ENCODE data around the gene TEX54.
"Not testable (repeated sequence)": the region's sequence is repeated elsewhere in the genome, so short reads cannot be mapped to it uniquely, and the experiment has no call there.

TEX54 gene

GRCh38 chr11:62832336-62833234 is at the start of gene TEX54:
TSS of gene TEX54 (minus strand) at chr11:62832841.
- DNase-seq, result no peak

DNA sequence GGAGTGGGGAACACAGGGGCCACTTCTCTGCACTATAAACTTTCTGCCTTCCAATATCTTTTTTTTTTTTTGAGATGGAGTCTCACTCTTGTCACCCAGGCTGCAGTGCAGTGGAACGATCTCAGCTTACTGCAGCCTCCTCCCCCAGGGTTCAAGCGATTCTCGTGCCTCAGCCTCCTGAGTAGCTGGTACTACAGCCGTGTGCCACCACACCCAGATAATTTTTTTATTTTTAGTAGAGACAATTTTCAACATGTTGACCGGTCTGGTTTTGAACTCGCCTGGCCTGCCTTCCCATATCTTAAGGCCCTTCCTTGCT is 49.7 kb upstream of the TEX54 start:
- no peak for DNase-seq

GRCh38 chr11:62881579-62882430 is 49.2 kb upstream of the TEX54 start:
- peak; percentile 99 for DNase-seq

- peak; percentile 95 for DNase-seq
These were observed 48.4 kb upstream of the TEX54 start, which contains the start of gene SLC3A2 for GRCh38 chr11:62880803-62881578. TSS of gene SLC3A2 (plus strand) at chr11:62880896. CDS start at chr11:62881024, 128 bp downstream.

DNA sequence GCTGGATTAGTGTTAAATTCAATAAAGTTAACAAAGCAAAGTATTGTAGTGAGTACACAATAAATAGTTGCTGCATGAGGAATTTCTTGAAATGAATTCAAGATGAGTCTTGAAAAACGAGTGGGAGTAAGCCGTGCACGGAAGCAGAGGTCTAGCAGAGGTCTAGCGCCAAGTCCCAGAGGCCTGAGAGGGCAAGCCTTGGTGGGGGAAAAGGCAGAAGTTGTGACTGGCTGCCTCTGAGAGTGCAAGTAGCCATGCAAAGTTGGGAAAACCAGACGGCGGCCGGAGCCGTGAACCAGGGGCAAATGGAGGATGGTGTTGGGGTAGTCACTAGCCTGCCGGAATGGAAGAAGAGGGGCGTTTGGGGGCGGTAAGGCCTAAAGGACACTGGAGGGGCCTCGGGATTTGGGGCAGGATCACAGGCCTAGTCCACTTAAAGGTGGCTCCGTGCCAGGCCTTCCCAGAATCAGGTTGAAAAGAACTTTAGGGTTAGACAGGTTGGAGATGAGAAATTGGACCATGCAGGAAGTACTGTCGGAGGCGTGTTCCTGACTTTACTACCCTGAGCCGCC is 47.7 kb upstream of the TEX54 start:
- DNase-seq, result no peak

GRCh38 chr11:62879235-62879978 is 46.8 kb upstream of the TEX54 start:
- no peak for DNase-seq

DNA sequence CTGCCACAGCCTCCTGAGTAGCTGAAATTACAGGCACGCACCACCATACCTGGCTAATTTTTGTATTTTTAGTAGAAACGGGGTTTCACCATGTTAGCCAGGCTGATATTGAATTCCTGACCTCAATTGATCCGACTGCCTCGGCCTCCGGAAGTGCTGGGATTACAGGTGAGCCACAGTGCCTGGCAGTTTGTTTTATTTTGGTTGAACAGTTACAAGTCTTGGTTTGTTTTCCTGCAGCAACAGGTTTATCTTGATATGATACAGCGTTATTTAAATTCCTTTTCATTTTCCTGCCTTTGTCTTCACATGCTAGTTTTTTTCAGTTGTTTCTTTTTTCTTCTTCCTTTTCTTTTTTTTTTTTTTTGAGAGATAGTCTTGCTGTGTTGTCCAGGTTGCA is 44.1 kb upstream of the TEX54 start:
- DNase-seq, result no peak

GRCh38 chr11:62875698-62876478 is 43.2 kb upstream of the TEX54 start:
- DNase-seq, result peak; percentile 77

DNA sequence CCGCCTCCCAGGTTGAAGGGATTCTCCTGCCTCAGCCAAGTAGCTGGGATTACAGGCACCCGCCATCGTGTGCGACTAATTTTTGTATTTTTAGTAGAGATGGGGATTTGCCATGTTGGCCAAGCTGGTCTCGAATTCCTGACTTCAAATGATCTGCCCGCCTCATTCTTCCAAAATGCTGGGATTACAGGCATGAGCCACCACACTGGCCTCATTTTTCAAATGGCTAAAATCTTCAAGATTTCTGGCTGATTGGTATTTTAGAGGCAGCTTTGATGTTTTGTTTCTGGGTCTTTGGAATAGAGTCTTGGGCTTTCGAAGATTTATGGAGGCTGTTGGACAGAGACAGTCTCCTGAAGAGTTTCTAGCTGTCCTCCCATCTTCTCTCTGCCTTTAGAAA is 42.2 kb upstream of the TEX54 start:
- no peak for DNase-seq

DNA sequence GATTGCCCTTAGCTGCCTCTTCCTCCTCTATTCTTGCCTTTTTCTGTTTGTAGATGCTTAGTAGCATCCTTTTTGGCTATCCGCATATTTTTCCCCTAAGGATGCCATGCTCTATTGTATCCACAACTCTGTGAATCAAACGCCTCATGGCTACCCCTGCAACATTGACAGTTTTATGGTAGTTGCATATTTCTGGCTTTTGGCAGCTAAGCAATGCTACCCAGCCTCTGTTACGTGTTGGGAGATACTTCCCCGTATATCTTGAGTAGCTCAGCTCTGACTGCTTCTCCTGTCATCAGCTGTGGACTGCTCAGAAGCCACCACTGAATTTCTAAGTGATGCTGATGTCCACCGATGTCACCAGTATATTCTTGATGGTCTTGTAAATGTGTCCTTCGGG is 33.0 kb upstream of the TEX54 start:
- no peak for DNase-seq

- no peak for DNase-seq
These were observed 31.2 kb upstream of the TEX54 start for GRCh38 chr11:62863687-62864335.

DNA sequence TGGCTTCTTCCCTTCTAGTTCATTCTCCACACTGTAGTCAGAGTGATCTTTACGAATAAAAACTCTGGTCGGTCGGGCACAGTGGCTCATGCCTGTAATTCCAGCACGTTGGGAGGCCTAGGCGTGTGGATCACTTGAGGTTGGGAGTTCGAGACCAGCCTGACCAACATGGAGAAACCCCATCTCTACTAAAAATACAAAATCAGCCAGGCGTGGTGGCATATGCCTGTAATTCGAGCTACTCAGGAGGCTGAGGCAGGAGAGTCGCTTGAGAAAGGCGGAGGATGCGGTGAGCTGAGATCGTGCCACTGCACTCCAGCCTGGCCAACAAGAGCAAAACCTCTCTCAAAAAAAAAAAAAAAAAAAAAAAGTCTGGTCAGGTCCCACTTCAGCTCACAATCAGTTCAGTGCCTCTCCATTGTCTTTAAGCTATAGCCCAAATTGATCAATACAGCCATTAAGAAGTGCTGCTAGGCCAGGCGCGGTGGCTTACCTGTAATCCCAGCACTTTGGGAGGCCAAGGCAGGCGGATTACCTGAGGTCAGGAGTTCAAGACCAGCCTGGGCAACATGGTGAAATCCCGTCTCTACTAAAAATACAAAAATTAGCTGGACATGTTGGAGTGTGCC is 29.0 kb upstream of the TEX54 start:
- DNase-seq, result not testable (repeated sequence)

GRCh38 chr11:62860835-62861563 is 28.4 kb upstream of the TEX54 start:
- DNase-seq, result no peak

- DNase-seq, result not testable (repeated sequence)
These were observed 26.7 kb upstream of the TEX54 start for GRCh38 chr11:62859281-62859703.

GRCh38 chr11:62858201-62858600 is 25.6 kb upstream of the TEX54 start:
- DNase-seq, result no peak

DNA sequence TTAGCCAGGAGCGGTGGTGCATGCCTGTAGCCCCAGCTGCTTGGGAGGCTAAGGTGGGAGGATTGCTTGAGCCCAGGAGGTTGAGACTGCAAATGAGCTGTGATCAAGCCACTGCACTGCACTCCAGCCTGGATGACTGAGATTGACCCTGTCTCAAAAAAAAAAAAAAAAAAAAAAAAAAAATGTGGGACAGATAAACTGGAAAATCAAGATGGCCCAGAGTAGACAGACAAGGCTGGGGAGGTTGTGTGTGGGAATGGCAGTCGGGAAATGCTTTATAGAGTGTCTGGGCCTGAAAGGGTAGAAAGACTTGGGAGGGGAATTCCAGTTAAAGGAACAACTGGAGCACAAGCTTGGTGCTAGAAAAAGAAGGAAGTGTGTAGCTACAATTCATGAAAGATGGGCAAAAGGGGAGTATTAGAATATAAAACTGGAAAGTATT is 24.9 kb upstream of the TEX54 start:
- peak; percentile 80 for DNase-seq

DNA sequence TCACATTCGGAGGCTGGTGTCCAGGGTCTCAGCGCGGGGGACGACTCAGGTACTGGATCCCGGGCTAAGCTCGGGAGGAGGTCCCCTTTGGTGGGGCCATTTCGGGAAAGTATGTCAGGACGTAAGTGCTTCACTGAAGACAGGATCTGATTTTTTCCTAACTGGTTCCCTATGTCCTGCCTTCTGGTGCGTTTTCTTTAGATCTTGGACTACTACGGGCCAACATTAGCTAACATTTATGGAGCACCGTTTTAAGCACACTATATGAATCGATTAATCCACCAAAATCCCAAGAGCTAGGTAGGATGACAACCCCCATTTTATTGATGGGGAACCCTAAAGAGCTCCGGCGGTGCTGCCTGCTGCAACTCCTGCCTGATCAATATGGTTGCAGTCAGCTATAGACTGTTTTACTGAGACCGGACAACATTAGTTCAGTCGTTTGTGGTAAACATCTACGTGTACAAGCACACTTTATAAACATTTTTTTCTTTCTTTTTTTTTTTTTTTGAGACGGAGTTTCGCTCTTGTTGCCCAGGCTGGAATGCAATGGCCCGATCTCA is 23.8 kb upstream of the TEX54 start:
- DNase-seq, result no peak

DNA sequence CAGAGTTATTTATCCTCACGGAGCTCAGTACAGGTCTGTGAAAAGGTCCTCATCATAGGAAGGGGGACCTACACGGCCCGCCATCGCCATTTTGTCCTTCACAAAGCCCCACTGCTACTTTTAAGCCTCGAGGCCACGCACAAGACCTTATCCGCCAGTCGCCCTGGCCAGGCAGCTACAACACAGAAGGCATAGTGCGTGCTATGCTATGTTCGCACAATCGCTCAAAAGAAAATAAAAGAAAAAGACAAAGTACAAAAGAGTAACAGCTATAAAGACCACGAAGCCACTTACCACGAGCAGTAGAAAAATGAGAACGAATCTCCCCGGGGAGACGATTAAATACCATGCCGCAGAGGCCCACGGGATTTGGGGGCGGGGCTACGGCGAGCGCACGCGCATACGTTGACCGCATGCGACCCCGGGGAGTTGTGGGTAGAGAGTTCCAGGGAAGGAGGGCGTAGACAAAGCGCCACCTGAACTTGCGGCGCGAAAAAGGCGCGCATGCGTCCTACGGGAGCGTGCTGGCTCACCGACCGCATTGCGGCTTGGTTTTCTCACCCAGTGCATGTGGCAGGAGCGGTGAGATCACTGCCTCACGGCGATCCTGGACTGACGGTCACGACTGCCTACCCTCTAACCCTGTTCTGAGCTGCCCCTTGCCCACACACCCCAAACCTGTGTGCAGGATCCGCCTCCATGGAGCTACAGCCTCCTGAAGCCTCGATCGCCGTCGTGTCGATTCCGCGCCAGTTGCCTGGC is 23.1 kb upstream of the TEX54 start:
- DNase-seq, result peak; percentile 99

Measured in islet precursor cell (in vitro differentiated cells).